Effector memory CD8-positive, alpha-beta T cell (primary cell): ENCODE results near the gene KRTAP19-8.

Source experiments
- ATAC-seq: fragments of 150-1000 bp; cut with Tn5 transposase; replicated peaks from 2 replicates; pipeline ENCODE4 v1.10.0; 2021; ENCODE audit warnings: mild to moderate bottlenecking, moderate library complexity
- DNase-seq, 3 experiments: peaks; one replicate each; pipeline ENCODE4 v3.0.0; 2021
- H3K27ac Mint-ChIP-seq, 2 donors: one replicate each; pipeline ENCODE4 v1.8.0; 2022; ENCODE audit warnings: mild to moderate bottlenecking in 2 of 2, mixed read lengths in 2 of 2, moderate library complexity in 2 of 2
- H3K27me3 Mint-ChIP-seq, 2 donors: one replicate each; pipeline ENCODE4 v1.8.0; 2022; ENCODE audit warnings: mixed read lengths in 2 of 2
- H3K36me3 Mint-ChIP-seq: one replicate; pipeline ENCODE4 v1.8.0; 2022; ENCODE audit warnings: mild to moderate bottlenecking, moderate library complexity, mixed read lengths; ENCODE audit not compliant: insufficient read depth
- H3K4me1 Mint-ChIP-seq, 2 donors: one replicate each; pipeline ENCODE4 v1.8.0; 2022; ENCODE audit warnings: low read depth in 2 of 2, mixed read lengths in 2 of 2
- H3K4me3 Mint-ChIP-seq, 2 donors: one replicate each; pipeline ENCODE4 v1.8.0; 2022; ENCODE audit warnings: mild to moderate bottlenecking in 2 of 2, mixed read lengths in 2 of 2, moderate library complexity in 2 of 2
- H3K9me3 Mint-ChIP-seq, 2 donors: one replicate each; pipeline ENCODE4 v1.8.0; 2022; ENCODE audit warnings: mixed read lengths in 2 of 2

Gene KRTAP19-8

DNA sequence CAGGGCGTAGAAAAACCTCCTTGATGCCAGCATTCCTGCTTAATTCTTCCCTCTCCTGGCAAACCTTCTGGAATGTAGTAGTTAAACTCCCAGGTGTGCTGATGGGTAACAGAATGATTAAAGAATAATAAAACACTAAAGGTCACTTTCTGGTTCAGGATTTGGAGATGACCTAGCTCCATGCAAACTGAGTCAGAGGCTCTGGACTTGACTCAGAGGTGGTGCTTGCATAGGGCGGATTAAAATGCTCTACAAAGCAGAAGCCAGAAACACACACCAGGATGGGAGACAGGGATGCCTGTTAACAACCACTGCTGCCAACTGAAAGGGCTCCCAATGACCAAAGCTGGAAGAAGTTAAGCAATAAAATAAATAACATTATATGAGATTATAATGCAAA is 41.5 kb downstream of the KRTAP19-8 start:
- H3K27ac Mint-ChIP-seq, result no peak overlapping the region
- H3K9me3 Mint-ChIP-seq, result no peaks in the 10 kb centered on the region
- H3K36me3 Mint-ChIP-seq, result no peaks in the 10 kb centered on the region
- peaks cover 0 to 3% of the 10 kb centered on the region in 2 donors for H3K4me1 Mint-ChIP-seq
- ATAC-seq (no peak), DNase-seq (no peak)
- H3K27me3 Mint-ChIP-seq, result peaks cover 15 to 27% of the 10 kb centered on the region in 2 donors
- no peak overlapping the region for H3K4me3 Mint-ChIP-seq

DNA sequence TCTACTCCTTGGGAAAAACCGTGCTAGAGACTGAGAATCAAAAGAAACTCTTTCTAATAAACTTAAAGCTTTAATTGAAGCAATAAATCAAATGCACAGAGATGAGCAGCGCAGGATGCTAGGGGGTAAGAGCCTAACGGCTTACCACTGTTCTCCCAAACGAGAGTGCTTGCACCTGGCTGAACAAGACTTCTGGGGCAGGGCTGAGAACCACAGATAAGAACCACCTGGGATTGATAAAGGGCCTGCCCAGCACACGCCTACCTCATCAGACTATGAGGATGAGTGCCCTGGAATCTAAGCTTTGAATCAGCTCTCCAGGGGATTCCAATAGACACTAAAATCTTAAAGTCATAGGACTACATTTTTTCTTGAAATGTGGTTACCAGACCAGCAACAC is 43.3 kb downstream of the KRTAP19-8 start:
- H3K4me1 Mint-ChIP-seq, result peaks cover 0 to 3% of the 10 kb centered on the region in 2 donors
- no peaks in the 10 kb centered on the region for H3K36me3 Mint-ChIP-seq
- H3K9me3 Mint-ChIP-seq, result no peaks in the 10 kb centered on the region
- no peak overlapping the region for H3K4me3 Mint-ChIP-seq
- peaks cover 15 to 35% of the 10 kb centered on the region in 2 donors for H3K27me3 Mint-ChIP-seq
- no peak for ATAC-seq
- no peak for DNase-seq
- no peak overlapping the region for H3K27ac Mint-ChIP-seq

DNA sequence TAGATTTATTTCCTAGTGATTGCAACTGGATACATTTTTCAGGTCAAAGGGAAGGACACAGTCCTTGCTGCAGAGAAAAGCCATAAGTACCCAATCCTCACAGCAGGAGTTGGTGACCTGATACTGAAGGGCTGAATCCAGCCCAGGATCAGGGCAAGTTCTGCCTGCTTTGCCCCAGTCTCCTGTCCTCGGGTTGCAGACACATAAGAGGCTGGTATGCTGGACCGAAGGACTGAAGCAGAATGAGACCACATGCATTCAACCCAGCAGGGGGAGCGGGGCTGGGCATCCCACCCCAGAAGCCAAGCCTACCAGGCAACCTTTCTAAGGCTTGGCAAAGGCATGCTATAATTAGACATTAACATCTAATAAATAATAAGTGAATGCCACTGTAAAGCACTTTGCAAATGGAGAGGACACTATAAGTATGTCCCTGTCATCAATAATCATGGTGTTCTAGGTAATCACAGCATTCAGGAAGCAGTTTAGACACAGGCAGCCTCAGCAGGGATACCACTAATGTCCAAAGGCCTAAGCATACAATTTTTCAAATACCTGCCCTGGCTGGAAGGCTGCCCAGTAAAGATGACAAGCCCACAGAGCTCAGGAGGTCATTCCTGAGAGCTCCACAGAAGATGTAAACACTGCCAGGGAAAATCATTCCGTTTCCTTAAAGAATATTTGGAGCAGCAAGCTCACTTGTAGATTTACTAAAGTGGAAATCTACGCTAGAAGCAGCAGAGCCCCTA is 47.6 kb downstream of the KRTAP19-8 start:
- no peak for DNase-seq
- H3K27me3 Mint-ChIP-seq, result peaks cover 12 to 35% of the 10 kb centered on the region in 2 donors
- no peak for ATAC-seq
- H3K9me3 Mint-ChIP-seq, result no peaks in the 10 kb centered on the region
- H3K36me3 Mint-ChIP-seq, result no peaks in the 10 kb centered on the region
- no peak overlapping the region for H3K4me3 Mint-ChIP-seq
- no peak overlapping the region for H3K27ac Mint-ChIP-seq
- H3K4me1 Mint-ChIP-seq, result peaks cover 0 to 3% of the 10 kb centered on the region in 2 donors

DNA sequence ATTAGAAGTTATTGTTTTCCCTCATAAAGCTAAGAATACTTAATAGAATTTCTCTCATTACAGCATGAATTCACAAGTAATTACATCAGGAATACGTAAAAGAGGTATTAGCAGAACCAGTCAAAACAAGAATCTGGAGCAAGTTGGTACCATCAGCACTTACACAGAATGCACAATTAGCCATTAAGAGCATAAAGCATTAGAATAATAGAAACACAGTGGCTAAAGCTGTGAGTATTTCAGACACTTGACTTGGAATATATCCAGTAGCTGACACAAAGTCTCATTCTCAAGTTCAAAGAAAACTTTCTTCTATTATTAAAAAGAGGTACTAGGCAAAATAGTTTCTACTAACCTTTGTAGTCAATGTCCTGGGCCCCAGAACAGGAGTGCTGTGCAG is 49.6 kb downstream of the KRTAP19-8 start:
- no peak for DNase-seq
- ATAC-seq, result no peak
- H3K27ac Mint-ChIP-seq, result no peak overlapping the region
- peaks cover 0 to 2% of the 10 kb centered on the region in 2 donors for H3K4me1 Mint-ChIP-seq
- H3K27me3 Mint-ChIP-seq, result peaks cover 0 to 21% of the 10 kb centered on the region in 2 donors
- no peak overlapping the region for H3K4me3 Mint-ChIP-seq
- H3K36me3 Mint-ChIP-seq, result no peaks in the 10 kb centered on the region
- H3K9me3 Mint-ChIP-seq, result no peaks in the 10 kb centered on the region
